ENCODE results near the gene APCDD1L. TPM values are rescaled to one million over a fixed set of nuclear protein-coding genes. Genes with fewer than 3 reads are reported as not detected.

The APCDD1L gene
- not detected for polyA plus RNA-seq (2012; ENCODE audit: low read depth, missing spikeins)

GRCh38 chr20:58515233-58516212 is at the start of gene APCDD1L:
APCDD1L (minus strand) TSS chr20:58515399; CDS start chr20:58514707, 692 bp downstream.
- no peak for FAIRE-seq
- DNase-seq (ENCODE audit: insufficient read length, low spot score): no peak
- no peak for TF ChIP-seq POU2F2 (IDR thresholded peaks at IDR 0.05; ENCODE audit: low read depth, low read length)
- TF ChIP-seq POLR2AphosphoS5 (IDR thresholded peaks at IDR 0.05; ENCODE audit: low read depth, low read length): no peak
- TF ChIP-seq SPI1 (IDR thresholded peaks at IDR 0.05; ENCODE audit: low read depth, low read length): no peak
- no peak for TF ChIP-seq POLR2A (IDR thresholded peaks at IDR 0.05; ENCODE audit: low read depth, low read length)
- no peak for TF ChIP-seq TAF1 (IDR thresholded peaks at IDR 0.05; ENCODE audit: low read depth, low read length)
- no peak for TF ChIP-seq PAX5 (IDR thresholded peaks at IDR 0.05; ENCODE audit: insufficient read depth, low read length, severe bottlenecking)

GRCh38 chr20:58559368-58559729 is 44.1 kb upstream of the APCDD1L start:
- DNase-seq (ENCODE audit: insufficient read length, low spot score): no peak
- no peak for TF ChIP-seq TAF1 (IDR thresholded peaks at IDR 0.05; ENCODE audit: low read depth, low read length)
- no peak for TF ChIP-seq POU2F2 (IDR thresholded peaks at IDR 0.05; ENCODE audit: low read depth, low read length)
- FAIRE-seq: no peak

GRCh38 chr20:58558486-58559367 is 43.5 kb upstream of the APCDD1L start:
- no peak for DNase-seq (ENCODE audit: insufficient read length, low spot score)
- no peak for TF ChIP-seq POLR2AphosphoS5 (IDR thresholded peaks at IDR 0.05; ENCODE audit: low read depth, low read length)
- no peak for FAIRE-seq

DNA sequence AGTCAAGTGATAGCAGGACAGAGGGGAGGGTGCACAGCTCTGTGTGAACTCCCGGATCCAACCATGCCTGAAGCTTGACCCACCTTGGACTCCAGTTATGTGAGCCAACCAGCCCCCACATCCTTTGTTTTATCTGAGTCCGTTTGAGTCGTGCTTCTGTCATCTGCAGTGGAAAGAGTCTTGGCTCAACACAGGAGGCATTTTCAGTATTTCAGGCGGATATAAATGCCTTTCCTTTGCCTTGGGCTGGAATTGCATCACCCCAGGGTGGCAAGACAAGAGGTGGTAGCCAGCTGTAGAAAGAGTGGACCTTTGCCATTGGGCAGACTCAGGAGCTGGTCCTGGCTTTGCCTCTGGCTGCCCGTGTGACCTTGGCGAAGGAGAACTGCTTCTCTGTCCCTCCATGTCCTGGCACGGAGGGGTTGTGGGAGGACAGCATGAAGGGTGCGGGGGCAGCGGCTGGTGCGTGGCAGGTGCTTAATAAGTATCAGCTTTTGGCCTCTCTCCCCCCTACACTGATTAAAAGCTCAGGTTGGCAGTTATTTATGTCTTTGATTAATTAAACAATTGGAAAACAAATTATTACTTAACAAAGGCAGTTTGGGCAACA is 42.6 kb upstream of the APCDD1L start:
- no peak for FAIRE-seq
- TF ChIP-seq PAX5 (IDR thresholded peaks at IDR 0.05; ENCODE audit: insufficient read depth, low read length, severe bottlenecking): no peak

DNA sequence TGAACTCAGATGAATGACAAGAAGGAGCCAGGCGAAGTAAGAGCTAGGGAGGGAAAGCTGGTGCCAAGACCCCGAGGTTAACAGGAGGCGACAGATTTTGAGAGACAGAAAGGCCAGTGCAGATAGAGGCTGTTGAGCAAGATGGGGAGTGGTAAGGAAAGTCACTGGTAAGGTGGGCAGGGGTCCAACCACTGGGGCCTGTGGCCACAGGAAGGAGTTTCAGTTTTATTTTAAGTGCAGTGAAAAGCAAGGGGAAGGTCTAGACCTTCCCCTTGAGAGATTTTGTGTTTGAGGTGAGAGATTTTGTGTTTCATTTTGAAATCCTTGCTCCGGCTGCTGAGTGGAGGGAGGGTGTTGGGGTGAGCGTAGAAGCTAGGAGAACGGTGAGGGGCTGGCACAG is 41.8 kb upstream of the APCDD1L start:
- FAIRE-seq (no peak), DNase-seq (ENCODE audit: insufficient read length, low spot score) (no peak)
- no peak for TF ChIP-seq SPI1 (IDR thresholded peaks at IDR 0.05; ENCODE audit: low read depth, low read length)
- no peak for TF ChIP-seq TAF1 (IDR thresholded peaks at IDR 0.05; ENCODE audit: low read depth, low read length)
- TF ChIP-seq POLR2A (IDR thresholded peaks at IDR 0.05; ENCODE audit: low read depth, low read length): no peak
- TF ChIP-seq POU2F2 (IDR thresholded peaks at IDR 0.05; ENCODE audit: low read depth, low read length): no peak
- TF ChIP-seq PAX5 (IDR thresholded peaks at IDR 0.05; ENCODE audit: insufficient read depth, low read length, severe bottlenecking): no peak
- no peak for TF ChIP-seq POLR2AphosphoS5 (IDR thresholded peaks at IDR 0.05; ENCODE audit: low read depth, low read length)

More for the DNA sequence above, 42.6 kb upstream of the APCDD1L start:
- no peak for DNase-seq (ENCODE audit: insufficient read length, low spot score)

DNA sequence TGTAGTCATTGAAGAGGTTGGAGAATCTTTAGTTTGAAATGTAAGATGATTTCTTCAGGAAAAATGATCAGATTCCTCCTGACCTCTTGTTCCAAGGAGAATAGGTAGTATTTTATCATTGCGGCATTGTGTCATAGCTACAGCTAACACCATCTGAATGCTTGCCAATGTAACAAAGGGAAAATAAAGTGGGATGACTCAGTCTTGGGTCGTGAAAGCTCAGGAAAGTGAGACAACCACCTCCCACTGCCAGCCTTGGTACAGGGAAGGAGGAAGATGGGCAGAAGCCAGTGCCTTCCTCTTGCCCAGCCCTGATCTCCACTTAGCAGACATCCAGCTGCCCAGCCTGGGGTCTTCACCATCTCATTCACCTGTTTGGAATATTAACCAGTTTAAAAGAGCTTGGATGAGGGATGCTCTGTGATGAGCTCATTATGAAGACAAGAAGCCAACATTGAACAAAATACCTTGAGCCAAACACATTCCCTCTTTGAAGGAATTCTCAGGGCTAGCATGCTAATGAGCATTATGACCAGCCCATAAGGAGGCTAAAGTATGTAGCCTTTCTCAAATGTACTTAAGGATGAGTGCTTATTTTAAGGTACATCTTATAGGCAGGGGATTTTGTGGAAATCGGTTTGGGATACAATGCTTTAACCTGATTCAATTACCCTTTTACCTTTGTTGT is 40.0 kb upstream of the APCDD1L start:
- TF ChIP-seq POLR2AphosphoS5 (IDR thresholded peaks at IDR 0.05; ENCODE audit: low read depth, low read length) (no peak), POU2F2 (IDR thresholded peaks at IDR 0.05; ENCODE audit: low read depth, low read length) (no peak), POLR2A (IDR thresholded peaks at IDR 0.05; ENCODE audit: low read depth, low read length) (no peak), PAX5 (IDR thresholded peaks at IDR 0.05; ENCODE audit: insufficient read depth, low read length, severe bottlenecking) (no peak), TAF1 (IDR thresholded peaks at IDR 0.05; ENCODE audit: low read depth, low read length) (no peak), SPI1 (IDR thresholded peaks at IDR 0.05; ENCODE audit: low read depth, low read length) (no peak)
- DNase-seq (ENCODE audit: insufficient read length, low spot score) (no peak), FAIRE-seq (no peak)

GRCh38 chr20:58554541-58554940 is 39.3 kb upstream of the APCDD1L start:
- TF ChIP-seq SPI1 (IDR thresholded peaks at IDR 0.05; ENCODE audit: low read depth, low read length): no peak
- TF ChIP-seq PAX5 (IDR thresholded peaks at IDR 0.05; ENCODE audit: insufficient read depth, low read length, severe bottlenecking): no peak
- no peak for TF ChIP-seq POU2F2 (IDR thresholded peaks at IDR 0.05; ENCODE audit: low read depth, low read length)
- TF ChIP-seq TAF1 (IDR thresholded peaks at IDR 0.05; ENCODE audit: low read depth, low read length): no peak
- no peak for TF ChIP-seq POLR2AphosphoS5 (IDR thresholded peaks at IDR 0.05; ENCODE audit: low read depth, low read length)
- no peak for TF ChIP-seq POLR2A (IDR thresholded peaks at IDR 0.05; ENCODE audit: low read depth, low read length)
- no peak for DNase-seq (ENCODE audit: insufficient read length, low spot score)
- FAIRE-seq: no peak

- FAIRE-seq (no peak), DNase-seq (ENCODE audit: insufficient read length, low spot score) (no peak)
- TF ChIP-seq POLR2AphosphoS5 (IDR thresholded peaks at IDR 0.05; ENCODE audit: low read depth, low read length) (no peak), TAF1 (IDR thresholded peaks at IDR 0.05; ENCODE audit: low read depth, low read length) (no peak), POU2F2 (IDR thresholded peaks at IDR 0.05; ENCODE audit: low read depth, low read length) (no peak), PAX5 (IDR thresholded peaks at IDR 0.05; ENCODE audit: insufficient read depth, low read length, severe bottlenecking) (no peak), POLR2A (IDR thresholded peaks at IDR 0.05; ENCODE audit: low read depth, low read length) (no peak), SPI1 (IDR thresholded peaks at IDR 0.05; ENCODE audit: low read depth, low read length) (no peak)
Observed at GRCh38 chr20:58553841-58554240, 38.6 kb upstream of the APCDD1L start.

DNA sequence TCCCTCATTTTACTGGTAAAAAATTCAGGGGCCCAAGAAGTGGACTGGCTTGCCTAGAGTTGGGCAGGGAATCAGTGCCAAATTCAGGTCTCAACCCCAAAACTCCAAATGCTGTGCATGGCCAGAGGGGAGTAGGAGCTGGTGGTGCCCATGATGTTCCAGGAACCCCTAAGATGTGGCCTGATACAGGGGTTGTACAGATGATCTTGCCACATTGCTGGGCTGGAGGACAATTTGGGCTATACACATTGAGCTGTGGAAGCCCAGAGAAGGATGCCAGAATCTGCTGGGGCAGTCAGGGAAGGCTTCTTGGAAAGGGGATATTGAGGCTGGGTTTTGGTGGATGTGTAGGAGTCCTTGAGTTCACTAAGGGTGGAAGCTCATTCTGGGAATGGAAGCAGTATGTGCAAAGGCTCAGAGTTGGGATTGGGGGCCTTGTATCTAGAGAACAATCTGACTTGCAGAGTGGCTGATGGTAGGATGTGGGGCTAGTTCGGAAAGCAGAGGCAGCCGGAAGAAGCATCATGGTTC is 38.0 kb upstream of the APCDD1L start:
- TF ChIP-seq POLR2AphosphoS5 (IDR thresholded peaks at IDR 0.05; ENCODE audit: low read depth, low read length) (no peak), POU2F2 (IDR thresholded peaks at IDR 0.05; ENCODE audit: low read depth, low read length) (no peak), POLR2A (IDR thresholded peaks at IDR 0.05; ENCODE audit: low read depth, low read length) (no peak), SPI1 (IDR thresholded peaks at IDR 0.05; ENCODE audit: low read depth, low read length) (no peak), TAF1 (IDR thresholded peaks at IDR 0.05; ENCODE audit: low read depth, low read length) (no peak), PAX5 (IDR thresholded peaks at IDR 0.05; ENCODE audit: insufficient read depth, low read length, severe bottlenecking) (no peak)
- FAIRE-seq (no peak), DNase-seq (ENCODE audit: insufficient read length, low spot score) (no peak)

All from GM12891 (cell line).